ENCODE results near the gene IRF2.

The IRF2 gene

DNA sequence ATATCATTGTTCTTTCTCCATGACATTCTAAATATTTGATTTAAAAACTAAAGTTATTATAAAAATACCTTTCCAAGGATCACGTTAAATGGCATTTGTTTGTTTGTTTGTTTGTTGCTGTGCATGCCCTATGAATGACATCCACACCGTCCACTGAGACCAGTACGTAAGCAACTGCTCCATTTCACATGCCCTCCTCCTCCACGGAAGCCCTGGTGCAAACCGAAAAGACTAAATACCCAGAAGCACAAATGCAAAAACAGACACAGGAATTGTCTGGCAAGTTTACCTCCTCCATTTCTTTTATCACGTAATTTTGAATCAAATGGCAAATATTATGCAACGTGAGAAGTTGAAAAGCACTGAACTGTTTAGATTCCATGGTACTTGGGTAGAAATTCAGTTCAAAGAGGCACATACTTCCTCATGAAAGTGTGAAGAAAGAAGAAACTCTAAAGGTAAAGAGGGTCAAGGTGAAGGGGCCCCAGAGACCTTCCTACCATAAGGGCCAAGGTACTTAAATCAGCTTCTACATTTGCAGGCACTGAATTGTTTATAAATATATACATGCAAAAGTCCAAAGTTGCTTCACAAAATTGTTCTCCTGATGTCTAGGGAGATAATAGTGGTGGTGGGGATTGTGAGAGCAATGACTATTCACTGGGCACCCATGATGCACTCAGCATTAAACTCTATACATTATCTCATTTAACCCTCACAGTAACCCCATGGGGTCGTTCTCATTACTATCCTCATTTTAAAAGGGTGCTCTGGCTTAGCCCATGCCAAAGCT is 23.4 kb downstream of the IRF2 start:
- no peak overlapping the region for H3K4me3 ChIP-seq (ENCODE audit: low read depth in 1 of 2, low read length in 2 of 2)
- H2AFZ ChIP-seq (ENCODE audit: low read depth, low read length) = no peak overlapping the region
- no peaks in the 10 kb centered on the region for H3K27me3 ChIP-seq (ENCODE audit: insufficient read depth, low read length, poor library complexity)
- H3K36me3 ChIP-seq (ENCODE audit: insufficient read depth, low read length) = no peaks in the 10 kb centered on the region
- H4K20me1 ChIP-seq (ENCODE audit: insufficient read depth, low read length) = peaks cover 39% of the 10 kb centered on the region
- H3K4me2 ChIP-seq (ENCODE audit: insufficient read depth, low read length) = no peak overlapping the region
- H3K27ac ChIP-seq (ENCODE audit: low read length) = no peak overlapping the region
- TF ChIP-seq EZH2 (IDR thresholded peaks at IDR 0.05; ENCODE audit: borderline replicate concordance, low read depth, low read length, severe bottlenecking) = no peak
- TF ChIP-seq, protein P1, sequence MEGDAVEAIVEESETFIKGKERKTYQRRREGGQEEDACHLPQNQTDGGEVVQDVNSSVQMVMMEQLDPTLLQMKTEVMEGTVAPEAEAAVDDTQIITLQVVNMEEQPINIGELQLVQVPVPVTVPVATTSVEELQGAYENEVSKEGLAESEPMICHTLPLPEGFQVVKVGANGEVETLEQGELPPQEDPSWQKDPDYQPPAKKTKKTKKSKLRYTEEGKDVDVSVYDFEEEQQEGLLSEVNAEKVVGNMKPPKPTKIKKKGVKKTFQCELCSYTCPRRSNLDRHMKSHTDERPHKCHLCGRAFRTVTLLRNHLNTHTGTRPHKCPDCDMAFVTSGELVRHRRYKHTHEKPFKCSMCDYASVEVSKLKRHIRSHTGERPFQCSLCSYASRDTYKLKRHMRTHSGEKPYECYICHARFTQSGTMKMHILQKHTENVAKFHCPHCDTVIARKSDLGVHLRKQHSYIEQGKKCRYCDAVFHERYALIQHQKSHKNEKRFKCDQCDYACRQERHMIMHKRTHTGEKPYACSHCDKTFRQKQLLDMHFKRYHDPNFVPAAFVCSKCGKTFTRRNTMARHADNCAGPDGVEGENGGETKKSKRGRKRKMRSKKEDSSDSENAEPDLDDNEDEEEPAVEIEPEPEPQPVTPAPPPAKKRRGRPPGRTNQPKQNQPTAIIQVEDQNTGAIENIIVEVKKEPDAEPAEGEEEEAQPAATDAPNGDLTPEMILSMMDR (IDR thresholded peaks at IDR 0.05; ENCODE audit: borderline replicate concordance, extremely low read depth, low read length, poor library complexity, severe bottlenecking) = no peak
- H3K4me1 ChIP-seq (ENCODE audit: insufficient read depth, low read length) = no peaks in the 10 kb centered on the region
- peaks cover 80% of the 10 kb centered on the region for H3K79me2 ChIP-seq (ENCODE audit: insufficient read depth, low read length)
- no peak overlapping the region for H3K9ac ChIP-seq (ENCODE audit: low read depth, low read length)
- ATAC-seq (ENCODE audit: insufficient read depth, low read depth) (no peak), DNase-seq (no peak)
- no peaks in the 10 kb centered on the region for H3K9me3 ChIP-seq (ENCODE audit: insufficient read depth, low read length, severe bottlenecking)

DNA sequence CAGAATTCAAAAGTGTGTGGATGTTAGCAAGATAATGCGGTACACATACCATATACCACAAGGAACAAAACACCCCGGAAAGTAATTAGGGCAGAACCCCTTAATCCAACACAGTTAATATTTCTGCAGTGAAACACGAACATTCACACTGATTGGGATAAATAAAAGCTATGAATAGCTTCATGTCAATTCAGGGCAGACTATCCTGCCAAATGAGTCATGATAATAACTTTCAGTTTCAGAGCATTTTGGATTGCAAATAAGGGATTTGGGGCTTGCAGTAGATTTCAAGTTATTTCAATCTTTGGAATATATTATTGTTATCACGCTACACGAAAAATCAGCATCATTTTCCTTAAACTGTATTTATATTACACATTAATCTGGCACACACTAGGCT is 24.3 kb downstream of the IRF2 start:
- no peak overlapping the region for H3K27ac ChIP-seq (ENCODE audit: low read length)
- no peak for DNase-seq
- no peak overlapping the region for H3K4me2 ChIP-seq (ENCODE audit: insufficient read depth, low read length)
- no peak overlapping the region for H3K4me3 ChIP-seq (ENCODE audit: low read depth in 1 of 2, low read length in 2 of 2)
- no peak for TF ChIP-seq EZH2 (IDR thresholded peaks at IDR 0.05; ENCODE audit: borderline replicate concordance, low read depth, low read length, severe bottlenecking)
- TF ChIP-seq, protein P1 (IDR thresholded peaks at IDR 0.05; ENCODE audit: borderline replicate concordance, extremely low read depth, low read length, poor library complexity, severe bottlenecking) = no peak
- ATAC-seq (ENCODE audit: insufficient read depth, low read depth) = no peak
- peaks cover 80% of the 10 kb centered on the region for H3K79me2 ChIP-seq (ENCODE audit: insufficient read depth, low read length)
- H3K9ac ChIP-seq (ENCODE audit: low read depth, low read length) = no peak overlapping the region
- no peaks in the 10 kb centered on the region for H3K36me3 ChIP-seq (ENCODE audit: insufficient read depth, low read length)
- H3K9me3 ChIP-seq (ENCODE audit: insufficient read depth, low read length, severe bottlenecking) = no peaks in the 10 kb centered on the region
- H3K27me3 ChIP-seq (ENCODE audit: insufficient read depth, low read length, poor library complexity) = no peaks in the 10 kb centered on the region
- peaks cover 42% of the 10 kb centered on the region for H4K20me1 ChIP-seq (ENCODE audit: insufficient read depth, low read length)
- H2AFZ ChIP-seq (ENCODE audit: low read depth, low read length) = no peak overlapping the region
- no peaks in the 10 kb centered on the region for H3K4me1 ChIP-seq (ENCODE audit: insufficient read depth, low read length)

DNA sequence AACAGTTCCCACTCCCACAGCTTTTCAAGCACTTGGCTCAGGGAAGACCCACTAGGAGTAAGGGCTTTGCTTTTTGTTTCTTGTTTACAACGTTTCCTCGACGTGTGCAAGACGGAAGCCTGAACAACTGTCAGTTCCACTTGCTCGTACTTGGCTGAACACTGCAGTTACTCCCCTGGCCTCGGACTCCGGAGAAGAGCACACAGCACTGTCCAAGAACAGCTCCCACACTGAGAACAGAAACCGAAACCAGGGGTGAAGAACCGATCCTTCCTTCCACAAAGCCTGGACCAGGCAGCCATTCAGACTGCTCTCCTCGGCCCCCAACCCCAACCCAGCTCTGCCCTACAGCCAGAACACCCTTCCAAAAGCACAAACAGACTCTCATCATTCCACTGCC is 25.5 kb downstream of the IRF2 start:
- peaks cover 81% of the 10 kb centered on the region for H3K79me2 ChIP-seq (ENCODE audit: insufficient read depth, low read length)
- no peak overlapping the region for H3K4me3 ChIP-seq (ENCODE audit: low read depth in 1 of 2, low read length in 2 of 2)
- H3K9ac ChIP-seq (ENCODE audit: low read depth, low read length) = no peak overlapping the region
- TF ChIP-seq, protein P1 (IDR thresholded peaks at IDR 0.05; ENCODE audit: borderline replicate concordance, extremely low read depth, low read length, poor library complexity, severe bottlenecking) = no peak
- TF ChIP-seq EZH2 (IDR thresholded peaks at IDR 0.05; ENCODE audit: borderline replicate concordance, low read depth, low read length, severe bottlenecking) = no peak
- no peaks in the 10 kb centered on the region for H3K9me3 ChIP-seq (ENCODE audit: insufficient read depth, low read length, severe bottlenecking)
- ATAC-seq (ENCODE audit: insufficient read depth, low read depth) (no peak), DNase-seq (no peak)
- H4K20me1 ChIP-seq (ENCODE audit: insufficient read depth, low read length) = peaks cover 44% of the 10 kb centered on the region
- H2AFZ ChIP-seq (ENCODE audit: low read depth, low read length) = no peak overlapping the region
- no peak overlapping the region for H3K27ac ChIP-seq (ENCODE audit: low read length)
- no peaks in the 10 kb centered on the region for H3K4me1 ChIP-seq (ENCODE audit: insufficient read depth, low read length)
- no peak overlapping the region for H3K4me2 ChIP-seq (ENCODE audit: insufficient read depth, low read length)
- no peaks in the 10 kb centered on the region for H3K36me3 ChIP-seq (ENCODE audit: insufficient read depth, low read length)
- H3K27me3 ChIP-seq (ENCODE audit: insufficient read depth, low read length, poor library complexity) = no peaks in the 10 kb centered on the region

Data from DND-41 (cell line).